Right lobe of liver (tissue), 6 donors: ENCODE measurements around the gene PTPN7. TPM values are rescaled to one million over a fixed set of nuclear protein-coding genes. Genes with fewer than 3 reads are reported as not detected.

Source experiments
- ATAC-seq, 4 donors: fragments of 200-7000 bp; cut with Tn5 transposase; one replicate each; pipeline ENCODE4 v1.9.1; 2020; ENCODE audit warnings: mild to moderate bottlenecking in 4 of 4, moderate library complexity in 4 of 4
- DNase-seq, 3 donors: peaks; one replicate each; pipeline ENCODE4 v3.0.0-alpha.2; 2020
- H3K27ac ChIP-seq, 3 donors: fragments of 200-600 bp; one replicate each; pipeline ENCODE4 v1.8.0; 2022
- H3K27me3 ChIP-seq, 2 donors: fragments of 200-600 bp; one replicate each; pipeline ENCODE4 v1.8.0; 2022
- H3K36me3 ChIP-seq, 4 donors: fragments of 200-600 bp; sonication (generic) in 1 of 4; one replicate each; pipeline versions ENCODE4 v1.5.1 to v1.8.0; 2017 to 2022; ENCODE audit warnings: control low read depth in 1 of 4
- H3K4me1 ChIP-seq, 4 donors: fragments of 200-600 bp; sonication (generic) in 1 of 4; one replicate each; pipeline versions ENCODE4 v1.5.1 to v1.8.0; 2017 to 2022; ENCODE audit warnings: control low read depth in 1 of 4
- H3K4me3 ChIP-seq, 3 donors: fragments of 200-600 bp; one replicate each; pipeline ENCODE4 v1.8.0; 2022
- H3K9me3 ChIP-seq, 4 donors: fragments of 200-600 bp; sonication (generic) in 1 of 4; one replicate each; pipeline versions ENCODE4 v1.5.1 to v1.8.0; 2017 to 2022; ENCODE audit warnings: control low read depth in 1 of 4
- CTCF ChIP-seq, 4 donors: fragments of 200-600 bp in 3 of 4; fragments of 450-650 bp in 1 of 4; IDR thresholded peaks; one replicate each; pipeline versions ENCODE4 v1.5.1 to v1.8.0; 2016 to 2022; ENCODE audit warnings: antibody characterized with exemption in 4 of 4, mild to moderate bottlenecking in 2 of 4
- POLR2A ChIP-seq: fragments of 450-650 bp; IDR thresholded peaks from one replicate; pipeline ENCODE4 v1.6.1; 2017; ENCODE audit warnings: antibody characterized with exemption, mild to moderate bottlenecking
- WGBS: methylation state at CpG from one replicate; pipeline ENCODE4 v1.1.6; 2018; ENCODE audit warnings: low coverage, low lambda C conversion rate; ENCODE audit not compliant: insufficient coverage; ENCODE audit errors: missing lambda C conversion rate; 5-methylcytosine and 5-hydroxymethylcytosine counted together
- intact Hi-C, 2 donors: fragments of 100-400 bp; cut with DNase I; formaldehyde crosslinking; loops; one replicate each; pipeline versions ENCODE4 v1.11.2 to v1.14.1; 2022
- total RNA-seq, 6 experiments: library from RNA; depleted of rRNA in 2 of 6; stranded (reverse); fragments of >200 nt in 2 of 6; fragmentation: NEBNext Ultra II Directional in 3 of 6; extraction: Animal tissue kit (Norgen Biotek cat#: 25700) in 3 of 6; gene quantifications; one replicate each; pipeline versions ENCODE4 v1.1.0 to v1.2.4, GENCODE V29; 2016 to 2023
- donor health status: DM: no; HTN: yes; CAD: no.
- donor health status: DM: no; HTN: no; CAD: no.
- donor health status: DM: no; HTN: no; CAD: no.
- donor health status: DM: no; HTN: yes; CAD: no.
- donor health status: DM: no; HTN: yes; CAD: no.

Gene PTPN7
- total RNA-seq, 6 experiments from 2014 or later = 0.18 to 5.1 (median 0.73) TPM

DNA sequence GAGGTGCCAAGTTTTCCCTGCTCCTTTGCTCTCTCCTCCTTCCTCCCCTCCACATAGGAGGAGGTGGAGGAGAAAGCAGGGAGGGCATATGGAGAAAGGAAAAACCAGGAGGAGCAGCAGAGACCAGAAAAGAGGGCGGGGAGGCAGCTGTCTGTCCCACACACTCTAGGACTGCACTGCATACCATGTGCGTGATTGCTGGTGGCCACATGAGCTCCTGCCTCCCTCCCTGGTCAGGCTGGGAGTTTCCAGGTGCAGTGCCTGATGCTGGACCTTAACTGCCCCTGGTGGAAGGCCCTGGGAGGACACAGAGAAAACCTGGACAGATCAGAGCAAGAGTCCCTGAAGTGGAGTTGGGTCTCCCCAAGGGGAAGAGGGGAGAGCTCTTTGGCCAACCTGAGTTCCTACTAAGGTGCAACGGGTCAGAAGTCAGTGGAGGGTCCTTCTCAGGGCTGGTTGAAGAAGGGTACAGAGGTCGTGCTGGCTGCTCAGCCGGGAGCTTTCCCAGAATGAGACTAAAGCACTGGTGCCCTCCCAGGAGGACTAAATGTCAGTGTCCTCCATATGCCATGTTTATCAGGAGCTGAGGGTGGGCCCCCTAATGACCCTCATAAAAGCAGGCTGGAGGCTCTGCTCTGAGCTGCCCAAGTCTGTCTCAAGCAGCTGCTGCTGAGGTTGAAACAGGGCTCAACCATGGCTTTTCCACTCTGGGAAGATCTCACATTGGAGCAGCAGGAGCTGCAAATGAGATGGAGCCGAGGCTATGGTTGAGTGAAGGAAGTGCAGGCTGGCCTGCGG, 29.7 kb upstream of the PTPN7 start:
- TF ChIP-seq CTCF (IDR thresholded peaks at IDR 0.05) (peak in 1 of 4 donors; percentile 16), POLR2A (no peak)
- ATAC-seq (peak; percentile 8 to 69 (median 30)), DNase-seq (no peak)
- Histone ChIP-seq H3K4me3 (no peak overlapping the region), H3K4me1 (peaks cover 0 to 11% (median 3%) of the 10 kb centered on the region in 4 donors), H3K27me3 (peaks cover 0 to 6% of the 10 kb centered on the region in 2 donors), H3K9me3 (no peaks in the 10 kb centered on the region), H3K27ac (no peak overlapping the region), H3K36me3 (no peaks in the 10 kb centered on the region)
- 80% methylated on average over 1 of the region's 7 CpGs for WGBS
- intact Hi-C loops = loop anchor here (5.0 to 10.0 kb wide), 3 partner anchors 122 to 525 kb away; partner anchors contain the start of gene SYT2 (in 1 of the 2)

- DNase-seq (peak; percentile 75 to 78 (median 75)), ATAC-seq (peak; percentile 59 to 68 (median 65))
- Histone ChIP-seq H3K4me1 (peaks cover 0 to 11% (median 3%) of the 10 kb centered on the region in 4 donors), H3K36me3 (no peaks in the 10 kb centered on the region), H3K9me3 (no peaks in the 10 kb centered on the region), H3K27ac (no peak overlapping the region), H3K4me3 (no peak overlapping the region), H3K27me3 (peaks cover 0 to 6% of the 10 kb centered on the region in 2 donors)
- WGBS = 29% methylated on average over 8 of the region's 20 CpGs
- peak; percentile 47 to 88 (median 83) for TF ChIP-seq CTCF (IDR thresholded peaks at IDR 0.05)
- TF ChIP-seq POLR2A = no peak
- intact Hi-C loops = loop anchor here (5.0 to 10.0 kb wide), 3 partner anchors 123 to 526 kb away; partner anchors contain the start of gene SYT2 (in 1 of the 2)
Measured at GRCh38 chr1:202189001-202189790, 28.8 kb upstream of the PTPN7 start.

GRCh38 chr1:202187697-202188407, 27.4 kb upstream of the PTPN7 start:
- no peak for ATAC-seq
- Histone ChIP-seq H3K27me3 (no peaks in the 10 kb centered on the region), H3K9me3 (no peaks in the 10 kb centered on the region), H3K4me3 (no peak overlapping the region), H3K27ac (no peak overlapping the region), H3K36me3 (no peaks in the 10 kb centered on the region), H3K4me1 (peaks cover 0 to 7% (median 2%) of the 10 kb centered on the region in 4 donors)
- 52% methylated on average over 5 of the region's 8 CpGs for WGBS
- TF ChIP-seq POLR2A (no peak), CTCF (IDR thresholded peaks at IDR 0.05) (no peak)
- intact Hi-C loops = loop anchor here (5.0 to 10.0 kb wide), 3 partner anchors 124 to 527 kb away; partner anchors contain the start of gene SYT2 (in 1 of the 2)
- DNase-seq = no peak

- DNase-seq = no peak
- H3K27ac ChIP-seq = no peak overlapping the region
- 48% methylated on average over 2 of the region's 8 CpGs for WGBS
Measured at GRCh38 chr1:202187041-202187671, 26.8 kb upstream of the PTPN7 start.

More at GRCh38 chr1:202187041-202187671, 26.8 kb upstream of the PTPN7 start:
- H3K4me1 ChIP-seq = peaks cover 0 to 3% (median 0%) of the 10 kb centered on the region in 4 donors
- TF ChIP-seq POLR2A = no peak
- no peak for TF ChIP-seq CTCF (IDR thresholded peaks at IDR 0.05)
- H3K27me3 ChIP-seq = no peaks in the 10 kb centered on the region
- H3K4me3 ChIP-seq = no peak overlapping the region
- no peak for ATAC-seq
- H3K9me3 ChIP-seq = no peaks in the 10 kb centered on the region
- H3K36me3 ChIP-seq = no peaks in the 10 kb centered on the region
- intact Hi-C loops = loop anchor here (5.0 to 10.0 kb wide), 3 partner anchors 125 to 528 kb away; partner anchors contain the start of gene SYT2 (in 1 of the 2)
